K562 (cell line): ENCODE data around the gene CELSR3. TPM values are rescaled to one million over a fixed set of nuclear protein-coding genes. Genes with fewer than 3 reads are reported as not detected.

Experiments
- ATAC-seq: fragments of 200-7000 bp; cut with Tn5 transposase; 3 replicates; pipeline ENCODE4 v1.9.1; 2020; ENCODE audit warnings: moderate library complexity
- BruUV-seq: library from RNA; stranded (reverse); fragments of 400-500 nt; replicated peaks from 2 replicates; lab custom pipeline; 2021; lab: Mats Ljungman, UMichigan
- CTCF ChIA-PET: fragments of 300-600 bp; formaldehyde crosslinking; extraction: SDS; loops from one replicate; lab custom pipeline; 2021; ENCODE audit warnings: low intra/inter-chr PET ratio; lab: Yijun Ruan, JAX
- POLR2A ChIA-PET: fragments of 300-600, 350-650 bp; sonication (Branson Sonifier 250); formaldehyde crosslinking; extraction: SDS; loops from one replicate; lab custom pipeline; 2021; ENCODE audit warnings: antibody characterized with exemption, inconsistent platforms; lab: Yijun Ruan, JAX
- DNase-seq, 4 experiments: peaks; one replicate each; pipeline versions ENCODE4 v3.0.0 to v3.0.0-alpha.2; 2011 to 2018; ENCODE audit warnings: low spot score in 3 of 4, mixed read lengths in 3 of 4; ENCODE audit errors: extremely low read depth in 1 of 4
- FAIRE-seq: peaks from 2 replicates; lab custom pipeline; 2011; peaks lifted over from hg19 to GRCh38; lab: Jason Lieb, UNC
- H2AFZ ChIP-seq: 2 replicates; pipeline ENCODE4 v1.6.0; 2011; ENCODE audit warnings: low read depth, low read length, control low read depth, inconsistent platforms
- H3K27ac ChIP-seq: fragments of 200-600 bp; 3 replicates; pipeline ENCODE4 v1.8.0; 2011; ENCODE audit warnings: low read depth, mild to moderate bottlenecking, control low read depth, inconsistent platforms, low read length, moderate library complexity, mixed read lengths; ENCODE audit errors: extremely low read depth
- H3K27me3 ChIP-seq, 2 experiments: fragments of 300-600 bp in 1 of 2; 2 replicates in 1 of 2; 3 replicates in 1 of 2; pipeline versions ENCODE4 v1.6.0 to v1.8.0; 2011; ENCODE audit warnings: inconsistent platforms in 2 of 2, low read length in 2 of 2, mild to moderate bottlenecking in 1 of 2, mixed read lengths in 1 of 2, moderate library complexity in 1 of 2; ENCODE audit not compliant: control insufficient read depth in 2 of 2, insufficient read depth in 2 of 2
- H3K36me3 ChIP-seq: fragments of 300-600 bp; 3 replicates; pipeline ENCODE4 v1.8.0; 2011; ENCODE audit warnings: mild to moderate bottlenecking, low read length, inconsistent platforms; ENCODE audit not compliant: control insufficient read depth, insufficient read depth
- H3K4me1 ChIP-seq, 2 experiments: fragments of 200-600 bp in 1 of 2; replicated peaks in 1 of 2; 2 replicates in 1 of 2; 3 replicates in 1 of 2; pipeline versions ENCODE4 v1.5.1 to v1.8.0; 2011; ENCODE audit warnings: inconsistent platforms in 2 of 2, low read length in 2 of 2, mild to moderate bottlenecking in 1 of 2, mixed read lengths in 1 of 2, moderate library complexity in 1 of 2; ENCODE audit not compliant: control insufficient read depth in 2 of 2, insufficient read depth in 2 of 2
- H3K4me2 ChIP-seq: 2 replicates; pipeline ENCODE4 v1.6.1; 2011; ENCODE audit warnings: low read length, control low read depth, inconsistent platforms, mixed read lengths; ENCODE audit not compliant: insufficient read depth
- H3K4me3 ChIP-seq: fragments of 200-600 bp; sonication (generic), shearing (Covaris generic); 2 replicates; pipeline ENCODE4 v1.5.1; 2016; ENCODE audit warnings: control low read depth, inconsistent platforms
- H3K79me2 ChIP-seq: fragments of 200-600 bp; 3 replicates; pipeline ENCODE4 v1.8.0; 2011; ENCODE audit warnings: low read length, inconsistent platforms; ENCODE audit not compliant: control insufficient read depth, insufficient read depth
- H3K9ac ChIP-seq, 2 experiments: 2 replicates each; pipeline versions ENCODE4 v1.6.0 to v1.6.1; 2011; ENCODE audit warnings: low read depth in 2 of 2, low read length in 2 of 2, control low read depth in 1 of 2, inconsistent platforms in 1 of 2, mild to moderate bottlenecking in 1 of 2, mixed read lengths in 1 of 2; ENCODE audit not compliant: insufficient read depth in 1 of 2
- H3K9me1 ChIP-seq: one replicate; pipeline ENCODE4 v1.6.0; 2011; ENCODE audit warnings: inconsistent platforms, mild to moderate bottlenecking, low read length, moderate library complexity; ENCODE audit not compliant: control insufficient read depth, insufficient read depth
- H3K9me3 ChIP-seq: replicated peaks from 2 replicates; pipeline ENCODE4 v1.5.1; 2011; ENCODE audit warnings: low read depth, low read length, inconsistent platforms; ENCODE audit not compliant: control insufficient read depth, insufficient read depth
- H4K20me1 ChIP-seq: replicated peaks from 2 replicates; pipeline ENCODE4 v1.6.1; 2011; ENCODE audit warnings: low read length, inconsistent platforms, mixed read lengths; ENCODE audit not compliant: control insufficient read depth, insufficient read depth
- WGBS: fragments of 100-300 bp; shearing (Covaris generic); methylation state at CpG from one replicate; pipeline ENCODE4 v1.1.6; 2016; ENCODE audit warnings: low coverage, mixed read lengths; ENCODE audit not compliant: insufficient coverage; ENCODE audit errors: missing lambda C conversion rate; 5-methylcytosine and 5-hydroxymethylcytosine counted together
- in situ Hi-C: fragments of 300-500 bp; cut with MboI; formaldehyde crosslinking; loops from 4 replicates; pipeline ENCODE4 v1.15.0; 2018; ENCODE audit warnings: inconsistent platforms, mixed read lengths
- intact Hi-C: fragments of 100-400 bp; cut with micrococcal nuclease; formaldehyde crosslinking; loops from 2 replicates; pipeline ENCODE4 v1.14.2; 2022
- polyA plus RNA-seq, 8 experiments: library from polyadenylated mRNA; depleted of rRNA in 4 of 8; stranded (reverse) in 5 of 8; unstranded in 3 of 8; fragments of >200 nt; fragmentation: Nextera tagmentation in 2 of 8; fragmentation: Illumina TruSeq in 1 of 8; extraction: Ambion mirVana in 2 of 8; extraction: Trizol in 1 of 8; gene quantifications; 2 replicates each; pipeline versions ENCODE4 v1.2.1 to v1.2.3, GENCODE V29; 2011 to 2014; ENCODE audit warnings: inconsistent platforms in 1 of 8, missing spikeins in 1 of 8
- total RNA-seq, 7 experiments: library from RNA; depleted of rRNA in 6 of 7; stranded (reverse); fragments of >200 nt in 6 of 7; fragmentation: Illumina TruSeq in 2 of 7; extraction: Trizol in 2 of 7; gene quantifications; 2 replicates each; pipeline versions ENCODE4 v1.2.1 to v1.2.3, GENCODE V29; 2011 to 2021; ENCODE audit warnings: low replicate concordance in 1 of 7
- TF ChIP-seq, protein P1 (sequence below): fragments of 200-800 bp; sonication (Bioruptor generic); IDR thresholded peaks from 2 replicates; pipeline ENCODE4 v1.6.1; 2016; ENCODE audit warnings: missing genetic modification characterization, missing compliant biosample characterization

The CELSR3 gene
- total and polyA plus RNA-seq, 9 of the 15 experiments (the other 6 are each of a cell fraction or from before 2014, with no cell fraction given), result 0.10 to 2.7 (median 0.76) TPM

GRCh38 chr3:48644898-48645760 is 17.6 kb downstream of the CELSR3 start:
- TF ChIP-seq, protein P1, sequence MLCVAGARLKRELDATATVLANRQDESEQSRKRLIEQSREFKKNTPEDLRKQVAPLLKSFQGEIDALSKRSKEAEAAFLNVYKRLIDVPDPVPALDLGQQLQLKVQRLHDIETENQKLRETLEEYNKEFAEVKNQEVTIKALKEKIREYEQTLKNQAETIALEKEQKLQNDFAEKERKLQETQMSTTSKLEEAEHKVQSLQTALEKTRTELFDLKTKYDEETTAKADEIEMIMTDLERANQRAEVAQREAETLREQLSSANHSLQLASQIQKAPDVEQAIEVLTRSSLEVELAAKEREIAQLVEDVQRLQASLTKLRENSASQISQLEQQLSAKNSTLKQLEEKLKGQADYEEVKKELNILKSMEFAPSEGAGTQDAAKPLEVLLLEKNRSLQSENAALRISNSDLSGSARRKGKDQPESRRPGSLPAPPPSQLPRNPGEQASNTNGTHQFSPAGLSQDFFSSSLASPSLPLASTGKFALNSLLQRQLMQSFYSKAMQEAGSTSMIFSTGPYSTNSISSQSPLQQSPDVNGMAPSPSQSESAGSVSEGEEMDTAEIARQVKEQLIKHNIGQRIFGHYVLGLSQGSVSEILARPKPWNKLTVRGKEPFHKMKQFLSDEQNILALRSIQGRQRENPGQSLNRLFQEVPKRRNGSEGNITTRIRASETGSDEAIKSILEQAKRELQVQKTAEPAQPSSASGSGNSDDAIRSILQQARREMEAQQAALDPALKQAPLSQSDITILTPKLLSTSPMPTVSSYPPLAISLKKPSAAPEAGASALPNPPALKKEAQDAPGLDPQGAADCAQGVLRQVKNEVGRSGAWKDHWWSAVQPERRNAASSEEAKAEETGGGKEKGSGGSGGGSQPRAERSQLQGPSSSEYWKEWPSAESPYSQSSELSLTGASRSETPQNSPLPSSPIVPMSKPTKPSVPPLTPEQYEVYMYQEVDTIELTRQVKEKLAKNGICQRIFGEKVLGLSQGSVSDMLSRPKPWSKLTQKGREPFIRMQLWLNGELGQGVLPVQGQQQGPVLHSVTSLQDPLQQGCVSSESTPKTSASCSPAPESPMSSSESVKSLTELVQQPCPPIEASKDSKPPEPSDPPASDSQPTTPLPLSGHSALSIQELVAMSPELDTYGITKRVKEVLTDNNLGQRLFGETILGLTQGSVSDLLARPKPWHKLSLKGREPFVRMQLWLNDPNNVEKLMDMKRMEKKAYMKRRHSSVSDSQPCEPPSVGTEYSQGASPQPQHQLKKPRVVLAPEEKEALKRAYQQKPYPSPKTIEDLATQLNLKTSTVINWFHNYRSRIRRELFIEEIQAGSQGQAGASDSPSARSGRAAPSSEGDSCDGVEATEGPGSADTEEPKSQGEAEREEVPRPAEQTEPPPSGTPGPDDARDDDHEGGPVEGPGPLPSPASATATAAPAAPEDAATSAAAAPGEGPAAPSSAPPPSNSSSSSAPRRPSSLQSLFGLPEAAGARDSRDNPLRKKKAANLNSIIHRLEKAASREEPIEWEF (CRISPR knock-in tag), result no peak
- no peak overlapping the region for H3K4me3 ChIP-seq
- H3K4me1 ChIP-seq, result peaks cover 0 to 20% of the 10 kb centered on the region in 2 experiments; a peak in 2 of 5 replicates
- H3K27ac ChIP-seq, result no peak overlapping the region
- BruUV-seq, result no TSS peak
- DNase-seq (no peak), FAIRE-seq (no peak), ATAC-seq (no peak)
- H3K9me3 ChIP-seq, result no peaks in the 10 kb centered on the region
- H3K79me2 ChIP-seq, result no peaks in the 10 kb centered on the region
- H2AFZ ChIP-seq, result no peak overlapping the region
- CTCF ChIA-PET, result no interaction called here
- no peaks in the 10 kb centered on the region for H4K20me1 ChIP-seq
- H3K4me2 ChIP-seq, result no peak overlapping the region
- no peaks in the 10 kb centered on the region for H3K36me3 ChIP-seq
- intact Hi-C loops, result no loop called here
- POLR2A ChIA-PET, result interaction anchor here (0.6 to 1.6 kb wide), 2 partner anchors 18 to 362 kb away, joined by 3 to 7 read pairs; partner anchors contain the start of genes CELSR3 and WDR6
- in situ Hi-C loops, result no loop called here
- H3K9ac ChIP-seq, result no peak overlapping the region; a peak in 1 of 4 replicates
- H3K9me1 ChIP-seq, result no peaks in the 10 kb centered on the region
- 60% methylated on average over 8 of the region's 22 CpGs for WGBS
- no peaks in the 10 kb centered on the region for H3K27me3 ChIP-seq
